Breast epithelium (tissue), 3 donors: ENCODE results near the gene DNAJC27.

Experiments
- CTCF ChIP-seq, 3 donors: fragments of 450-650 bp; IDR thresholded peaks; one replicate each; pipeline ENCODE4 v1.5.1; 2016 to 2017; ENCODE audit warnings: antibody characterized with exemption in 3 of 3, mild to moderate bottlenecking in 3 of 3, moderate library complexity in 3 of 3
- POLR2A ChIP-seq: fragments of 450-650 bp; IDR thresholded peaks from one replicate; pipeline ENCODE4 v1.6.1; 2016; ENCODE audit warnings: antibody characterized with exemption, mild to moderate bottlenecking, moderate library complexity
- POLR2AphosphoS5 ChIP-seq, 3 donors: sonication (generic); formaldehyde crosslinking; IDR thresholded peaks; one replicate each; pipeline ENCODE4 v1.6.1; 2017; ENCODE audit warnings: antibody characterized with exemption in 3 of 3

DNA sequence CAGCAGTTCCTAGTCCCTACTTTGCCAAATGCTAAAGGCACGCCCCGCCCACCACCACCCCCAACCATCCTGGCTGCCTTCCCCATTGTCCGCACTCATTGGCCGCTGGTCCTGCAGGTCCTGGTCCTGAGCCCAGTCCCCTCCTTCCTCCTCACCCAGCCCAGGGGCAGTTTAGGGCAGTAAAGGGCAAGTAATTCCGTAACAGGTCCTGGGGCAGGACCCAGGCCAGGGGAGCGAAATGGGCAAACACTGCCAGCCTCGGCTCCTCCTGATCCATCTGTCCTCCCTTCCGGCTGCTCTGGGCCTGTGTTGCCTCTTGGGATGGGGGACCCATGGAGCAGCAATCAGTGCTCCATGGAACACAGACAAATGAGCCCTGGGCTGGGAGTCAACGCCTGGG is 57.8 kb downstream of the DNAJC27 start:
- TF ChIP-seq CTCF (IDR thresholded peaks at IDR 0.05) (no peak), POLR2A (no peak), POLR2AphosphoS5 (IDR thresholded peaks at IDR 0.05) (no peak)
